H1 (cell line): ENCODE measurements around the gene BDKRB1. TPM values are rescaled to one million over a fixed set of nuclear protein-coding genes. Genes with fewer than 3 reads are reported as not detected.

Experiments used
- CTCF ChIA-PET: fragments of 300-600 bp; sonication (Branson Sonifier 250); formaldehyde crosslinking; loops from one replicate; lab custom pipeline; 2021; ENCODE audit not compliant: partially characterized antibody; lab: Charles Lee
- POLR2A ChIA-PET: fragments of 300-600 bp; sonication (Branson Sonifier 250); formaldehyde crosslinking; loops from one replicate; lab custom pipeline; 2021; ENCODE audit warnings: inconsistent platforms; ENCODE audit not compliant: partially characterized antibody; lab: Charles Lee
- DNase-seq, 2 experiments: peaks; one replicate each; pipeline versions ENCODE4 v3.0.0 to v3.0.0-alpha.2; 2010 to 2022; ENCODE audit warnings: low spot score in 2 of 2, low read depth in 1 of 2, mixed read lengths in 1 of 2
- FAIRE-seq: peaks from 2 replicates; lab custom pipeline; 2011; peaks lifted over from hg19 to GRCh38; lab: Jason Lieb, UNC
- H2AFZ ChIP-seq: 2 replicates; pipeline ENCODE4 v1.8.1; 2012; ENCODE audit warnings: low read length, inconsistent platforms
- H2AK5ac ChIP-seq: 2 replicates; pipeline ENCODE4 v1.6.1; 2013; ENCODE audit warnings: low read depth, low read length
- H2BK120ac ChIP-seq: replicated peaks from 2 replicates; pipeline ENCODE3; 2013; ENCODE audit warnings: low read depth, low read length, inconsistent platforms
- H2BK12ac ChIP-seq: 2 replicates; pipeline ENCODE4 v1.6.1; 2013; ENCODE audit warnings: low read depth, low read length
- H2BK15ac ChIP-seq: 2 replicates; pipeline ENCODE4 v1.6.1; 2013; ENCODE audit warnings: low read length
- H2BK20ac ChIP-seq: 2 replicates; pipeline ENCODE4 v1.6.1; 2013; ENCODE audit warnings: low read length
- H2BK5ac ChIP-seq: 2 replicates; pipeline ENCODE4 v1.6.1; 2013; ENCODE audit warnings: low read depth, low read length
- H3K14ac ChIP-seq: 2 replicates; pipeline ENCODE4 v1.6.1; 2013; ENCODE audit warnings: inconsistent platforms; ENCODE audit not compliant: insufficient read length
- H3K18ac ChIP-seq: 2 replicates; pipeline ENCODE4 v1.6.1; 2013; ENCODE audit warnings: low read length; ENCODE audit errors: extremely low read depth
- H3K23ac ChIP-seq: 2 replicates; pipeline ENCODE4 v1.6.1; 2013; ENCODE audit warnings: inconsistent platforms; ENCODE audit not compliant: insufficient read length
- H3K23me2 ChIP-seq: 2 replicates; pipeline ENCODE4 v1.6.1; 2013; ENCODE audit warnings: low read depth, low read length
- H3K27ac ChIP-seq: 2 replicates; pipeline ENCODE4 v1.6.1; 2011; ENCODE audit warnings: low read depth, low read length, inconsistent platforms
- H3K27me3 ChIP-seq, 4 experiments: replicated peaks in 1 of 4; 1 replicate in 1 of 4; 2 replicates in 3 of 4; pipeline versions ENCODE4 v1.6.1 to v1.8.1; 2011 to 2013; ENCODE audit warnings: low read length in 3 of 4, mild to moderate bottlenecking in 3 of 4, inconsistent platforms in 2 of 4, mixed read lengths in 2 of 4, moderate library complexity in 1 of 4; ENCODE audit not compliant: control insufficient read depth in 3 of 4, insufficient read depth in 3 of 4; ENCODE audit errors: extremely low read depth in 1 of 4
- H3K36me3 ChIP-seq, 4 experiments: 2 replicates each; pipeline versions ENCODE4 v1.6.1 to v1.8.1; 2011 to 2013; ENCODE audit warnings: mild to moderate bottlenecking in 4 of 4, low read length in 3 of 4, moderate library complexity in 2 of 4, control low read depth in 1 of 4, inconsistent platforms in 1 of 4; ENCODE audit not compliant: insufficient read depth in 4 of 4, control insufficient read depth in 2 of 4
- H3K4ac ChIP-seq: replicated peaks from 2 replicates; pipeline ENCODE3; 2013; ENCODE audit warnings: low read length, low read depth, mixed read lengths, inconsistent platforms; ENCODE audit not compliant: insufficient read length
- H3K4me1 ChIP-seq, 4 experiments: replicated peaks in 1 of 4; 1 replicate in 1 of 4; 2 replicates in 3 of 4; pipeline versions ENCODE4 v1.6.1 to v1.8.1; 2011 to 2013; ENCODE audit warnings: low read length in 3 of 4, inconsistent platforms in 2 of 4, mixed read lengths in 1 of 4; ENCODE audit not compliant: insufficient read depth in 4 of 4, control insufficient read depth in 3 of 4
- H3K4me2 ChIP-seq, 2 experiments: 2 replicates each; pipeline versions ENCODE4 v1.6.1 to v1.8.1; 2011 to 2013; ENCODE audit warnings: low read depth in 2 of 2, low read length in 2 of 2, control low read depth in 1 of 2, inconsistent platforms in 1 of 2, mild to moderate bottlenecking in 1 of 2; ENCODE audit not compliant: insufficient read depth in 1 of 2
- H3K4me3 ChIP-seq, 4 experiments: fragments of 200-600, 300-600 bp in 1 of 4; sonication (generic), shearing (Covaris generic), sonication (Bioruptor Twin) in 1 of 4; 2 replicates each; pipeline versions ENCODE4 v1.5.1 to v1.8.1; 2011 to 2016; ENCODE audit warnings: low read length in 4 of 4, low read depth in 3 of 4, control low read depth in 2 of 4, inconsistent platforms in 2 of 4, mild to moderate bottlenecking in 2 of 4, mixed read lengths in 1 of 4, moderate library complexity in 1 of 4; ENCODE audit not compliant: insufficient read depth in 2 of 4; ENCODE audit errors: extremely low read depth in 1 of 4
- H3K56ac ChIP-seq: replicated peaks from 2 replicates; pipeline ENCODE3; 2013; ENCODE audit warnings: low read depth, mild to moderate bottlenecking, mixed read lengths, low read length, inconsistent platforms; ENCODE audit not compliant: insufficient read length
- H3K79me1 ChIP-seq: 2 replicates; pipeline ENCODE4 v1.6.1; 2013; ENCODE audit warnings: low read depth, low read length, control low read depth
- H3K79me2 ChIP-seq, 2 experiments: 2 replicates each; pipeline versions ENCODE4 v1.6.1 to v1.8.1; 2012 to 2013; ENCODE audit warnings: low read length in 2 of 2, mild to moderate bottlenecking in 2 of 2, inconsistent platforms in 1 of 2; ENCODE audit not compliant: insufficient read depth in 2 of 2, control insufficient read depth in 1 of 2
- H3K9ac ChIP-seq, 4 experiments: replicated peaks in 1 of 4; 1 replicate in 1 of 4; 2 replicates in 3 of 4; pipeline versions ENCODE4 v1.6.1 to v1.8.1; 2011 to 2013; ENCODE audit warnings: low read depth in 3 of 4, low read length in 3 of 4, control low read depth in 2 of 4, mild to moderate bottlenecking in 2 of 4, moderate library complexity in 2 of 4, inconsistent platforms in 1 of 4; ENCODE audit errors: extremely low read depth in 1 of 4
- H3K9me3 ChIP-seq, 2 experiments: 2 replicates each; pipeline versions ENCODE4 v1.6.1 to v1.8.1; 2012 to 2013; ENCODE audit warnings: mild to moderate bottlenecking in 2 of 2, moderate library complexity in 2 of 2, control low read depth in 1 of 2, inconsistent platforms in 1 of 2, low read depth in 1 of 2, low read length in 1 of 2, mixed read lengths in 1 of 2; ENCODE audit not compliant: insufficient read depth in 2 of 2
- H4K20me1 ChIP-seq, 2 experiments: replicated peaks in 1 of 2; 2 replicates each; pipeline versions ENCODE3 to v1.8.1; 2011 to 2013; ENCODE audit warnings: inconsistent platforms in 2 of 2, low read length in 2 of 2, mild to moderate bottlenecking in 1 of 2; ENCODE audit not compliant: insufficient read depth in 2 of 2, control insufficient read depth in 1 of 2
- H4K5ac ChIP-seq: 2 replicates; pipeline ENCODE4 v1.6.1; 2013; ENCODE audit warnings: low read length, low read depth, mixed read lengths, inconsistent platforms; ENCODE audit not compliant: insufficient read length
- H4K8ac ChIP-seq: 2 replicates; pipeline ENCODE4 v1.8.0; 2013; ENCODE audit warnings: mild to moderate bottlenecking, moderate library complexity, low read length, inconsistent platforms; ENCODE audit not compliant: insufficient read depth; ENCODE audit errors: extremely low read depth
- H4K91ac ChIP-seq: replicated peaks from 2 replicates; pipeline ENCODE3; 2013; ENCODE audit warnings: low read length, mixed read lengths, inconsistent platforms; ENCODE audit not compliant: insufficient read length
- CHD1 ChIP-seq: IDR thresholded peaks from 2 replicates; pipeline ENCODE4 v1.6.1; 2012; ENCODE audit warnings: low read depth, low read length, improper control_type of control experiment
- CREB1 ChIP-seq: IDR thresholded peaks from 2 replicates; pipeline ENCODE4 v1.6.1; 2012; ENCODE audit warnings: inconsistent platforms
- HDAC6 ChIP-seq: IDR thresholded peaks from one replicate; pipeline ENCODE4 v1.7.1; 2012; ENCODE audit warnings: low read depth, mild to moderate bottlenecking, inconsistent platforms, low read length, moderate library complexity
- JUND ChIP-seq: IDR thresholded peaks from 2 replicates; pipeline ENCODE4 v1.6.1; 2011; ENCODE audit warnings: mild to moderate bottlenecking, improper control_type of control experiment, low read length
- NRF1 ChIP-seq: IDR thresholded peaks from 2 replicates; pipeline ENCODE4 v1.6.1; 2011; ENCODE audit warnings: mild to moderate bottlenecking, low read depth, low read length, improper control_type of control experiment
- RAD21 ChIP-seq, 2 experiments: IDR thresholded peaks in 1 of 2; conservative IDR thresholded peaks in 1 of 2; 2 replicates each; pipeline ENCODE4 v1.6.1; 2011; ENCODE audit warnings: low read depth in 2 of 2, low read length in 2 of 2, improper control_type of control experiment in 1 of 2, inconsistent platforms in 1 of 2, mild to moderate bottlenecking in 1 of 2, moderate library complexity in 1 of 2
- SIRT6 ChIP-seq: IDR thresholded peaks from one replicate; pipeline ENCODE4 v1.7.1; 2012; ENCODE audit warnings: low read length, inconsistent platforms
- SIX5 ChIP-seq: IDR thresholded peaks from 2 replicates; pipeline ENCODE4 v1.6.1; 2011; ENCODE audit warnings: mild to moderate bottlenecking, low read depth, low read length
- TCF12 ChIP-seq: IDR thresholded peaks from 2 replicates; pipeline ENCODE4 v1.6.1; 2011; ENCODE audit warnings: low read depth, mild to moderate bottlenecking, low read length
- WGBS, 2 experiments: shearing (Covaris generic) in 1 of 2; methylation state at CpG; one replicate each; pipeline versions ENCODE4 v1.1.6 to v1.1.7; 2013 to 2015; ENCODE audit warnings: low lambda C conversion rate in 2 of 2, mixed read lengths in 2 of 2, inconsistent platforms in 1 of 2, low coverage in 1 of 2, missing lambda C conversion rate in 1 of 2; ENCODE audit not compliant: insufficient replicate concordance in 2 of 2, insufficient coverage in 1 of 2, insufficient read length in 1 of 2; ENCODE audit errors: extremely low coverage in 1 of 2, missing lambda C conversion rate in 1 of 2; 5-methylcytosine and 5-hydroxymethylcytosine counted together
- polyA plus RNA-seq, 7 experiments: library from polyadenylated mRNA; depleted of rRNA in 3 of 7; stranded (reverse) in 5 of 7; unstranded in 2 of 7; fragments of >200 nt in 5 of 7; fragments of 200-250 nt in 2 of 7; gene quantifications; 1 replicate in 5 of 7; 2 replicates in 1 of 7; 4 replicates in 1 of 7; pipeline versions ENCODE4 v1.2.1 to v1.2.3, GENCODE V29; 2011 to 2013; ENCODE audit warnings: missing spikeins in 2 of 7, mixed read lengths in 2 of 7
- total RNA-seq: library from RNA; stranded (reverse); fragmentation: NEBNext Ultra II Directional; extraction: Animal tissue kit (Norgen Biotek cat#: 25700); gene quantifications from 2 replicates; pipeline ENCODE4 v1.2.1, GENCODE V29; 2021
- TF ChIP-seq, protein P1 (sequence below): IDR thresholded peaks from 2 replicates; pipeline ENCODE4 v1.6.1; 2011; ENCODE audit warnings: low read length, improper control_type of control experiment
- TF ChIP-seq, protein P2 (sequence below), 3 experiments: IDR thresholded peaks; 1 replicate in 2 of 3; 2 replicates in 1 of 3; pipeline versions ENCODE4 v1.5.1 to v1.6.1; 2011; ENCODE audit warnings: low read length in 3 of 3, mild to moderate bottlenecking in 3 of 3, inconsistent platforms in 2 of 3, low read depth in 1 of 3, moderate library complexity in 1 of 3; ENCODE audit not compliant: insufficient read depth in 1 of 3; ENCODE audit errors: control extremely low read depth in 1 of 3

The BDKRB1 gene
- total and polyA plus RNA-seq, 2 of the 8 experiments (the other 6 are each of a cell fraction or from before 2014, with no cell fraction given) = 0.27 TPM; not detected in 1

DNA sequence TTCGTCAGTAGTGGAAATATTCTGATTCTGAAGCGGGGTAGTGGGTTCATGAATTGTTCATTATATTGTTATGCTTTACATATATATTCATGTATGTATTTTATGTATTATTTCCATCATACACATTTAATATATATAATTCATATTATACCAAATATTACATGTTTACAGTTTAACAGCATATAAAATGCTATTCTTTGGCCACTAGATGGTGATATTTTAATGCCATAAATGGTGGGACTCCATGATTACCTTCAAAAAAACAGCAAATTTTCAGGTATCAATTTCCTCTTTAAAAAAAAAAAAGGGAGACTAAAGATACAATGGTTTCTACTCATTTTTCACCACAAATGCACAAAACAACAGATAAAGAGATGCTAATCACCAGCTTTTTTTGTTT is 41.0 kb downstream of the BDKRB1 start:
- no peak overlapping the region for H2BK12ac ChIP-seq
- H3K9me3 ChIP-seq = no peaks in the 10 kb centered on the region
- FAIRE-seq = no peak
- TF ChIP-seq HDAC6 = no peak
- no peak for TF ChIP-seq CREB1
- TF ChIP-seq TCF12 = no peak
- TF ChIP-seq NRF1 = no peak
- TF ChIP-seq JUND = no peak
- TF ChIP-seq, protein P1, sequence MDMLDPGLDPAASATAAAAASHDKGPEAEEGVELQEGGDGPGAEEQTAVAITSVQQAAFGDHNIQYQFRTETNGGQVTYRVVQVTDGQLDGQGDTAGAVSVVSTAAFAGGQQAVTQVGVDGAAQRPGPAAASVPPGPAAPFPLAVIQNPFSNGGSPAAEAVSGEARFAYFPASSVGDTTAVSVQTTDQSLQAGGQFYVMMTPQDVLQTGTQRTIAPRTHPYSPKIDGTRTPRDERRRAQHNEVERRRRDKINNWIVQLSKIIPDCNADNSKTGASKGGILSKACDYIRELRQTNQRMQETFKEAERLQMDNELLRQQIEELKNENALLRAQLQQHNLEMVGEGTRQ = no peak
- peak in 1 of 2 experiments; percentile 47; a peak in 3 of 4 replicates for TF ChIP-seq RAD21 (IDR thresholded peaks at IDR 0.05 in 1 of 2, conservative IDR thresholded peaks at IDR 0.05 in 1 of 2; ENCODE audit: low read depth in 2 of 2, low read length in 2 of 2)
- TF ChIP-seq SIX5 = no peak
- TF ChIP-seq SIRT6 = no peak
- TF ChIP-seq, protein P2, sequence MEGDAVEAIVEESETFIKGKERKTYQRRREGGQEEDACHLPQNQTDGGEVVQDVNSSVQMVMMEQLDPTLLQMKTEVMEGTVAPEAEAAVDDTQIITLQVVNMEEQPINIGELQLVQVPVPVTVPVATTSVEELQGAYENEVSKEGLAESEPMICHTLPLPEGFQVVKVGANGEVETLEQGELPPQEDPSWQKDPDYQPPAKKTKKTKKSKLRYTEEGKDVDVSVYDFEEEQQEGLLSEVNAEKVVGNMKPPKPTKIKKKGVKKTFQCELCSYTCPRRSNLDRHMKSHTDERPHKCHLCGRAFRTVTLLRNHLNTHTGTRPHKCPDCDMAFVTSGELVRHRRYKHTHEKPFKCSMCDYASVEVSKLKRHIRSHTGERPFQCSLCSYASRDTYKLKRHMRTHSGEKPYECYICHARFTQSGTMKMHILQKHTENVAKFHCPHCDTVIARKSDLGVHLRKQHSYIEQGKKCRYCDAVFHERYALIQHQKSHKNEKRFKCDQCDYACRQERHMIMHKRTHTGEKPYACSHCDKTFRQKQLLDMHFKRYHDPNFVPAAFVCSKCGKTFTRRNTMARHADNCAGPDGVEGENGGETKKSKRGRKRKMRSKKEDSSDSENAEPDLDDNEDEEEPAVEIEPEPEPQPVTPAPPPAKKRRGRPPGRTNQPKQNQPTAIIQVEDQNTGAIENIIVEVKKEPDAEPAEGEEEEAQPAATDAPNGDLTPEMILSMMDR (IDR thresholded peaks at IDR 0.05; ENCODE audit: control extremely low read depth in 1 of 3, insufficient read depth in 1 of 3, low read depth in 1 of 3, low read length in 3 of 3) = peak in 1 of 3 experiments; percentile 20; a peak in 2 of 4 replicates
- TF ChIP-seq CHD1 = no peak
- TF ChIP-seq, all 59 proteins: peak for 2
- no peak overlapping the region for H4K91ac ChIP-seq
- ChIA-PET CTCF (interaction anchor here (0.6 to 3.1 kb wide), 10 partner anchors 11 to 237 kb away, joined by 3 to 16 read pairs (median 4); no protein-coding TSS in a partner anchor), POLR2A (no interaction called here)
- no peak overlapping the region for H4K5ac ChIP-seq
- no peak overlapping the region for H3K14ac ChIP-seq
- no peaks in the 10 kb centered on the region for H3K79me1 ChIP-seq
- H3K4me1 ChIP-seq = no peaks in the 10 kb centered on the region
- no peak overlapping the region for H2BK15ac ChIP-seq
- H3K56ac ChIP-seq = no peak overlapping the region
- no peak overlapping the region for H3K23ac ChIP-seq
- H2BK20ac ChIP-seq = no peak overlapping the region
- no peak overlapping the region for H3K9ac ChIP-seq
- no peak overlapping the region for H2BK5ac ChIP-seq
- no peak overlapping the region for H3K4ac ChIP-seq
- no peak overlapping the region for H4K8ac ChIP-seq
- no peaks in the 10 kb centered on the region for H3K27me3 ChIP-seq
- H3K23me2 ChIP-seq = no peaks in the 10 kb centered on the region; the same call in 1 of the 2 replicates
- H3K4me3 ChIP-seq = no peak overlapping the region
- H3K18ac ChIP-seq = no peak overlapping the region
- no peak for DNase-seq
- no peak overlapping the region for H3K27ac ChIP-seq
- 95% methylated on average over 2 of the region's 2 CpGs; no CpG with 5 or more reads in 1 of the 2 experiments for WGBS, 2 experiments
- H4K20me1 ChIP-seq = no peaks in the 10 kb centered on the region
- H2AK5ac ChIP-seq = no peak overlapping the region
- H3K36me3 ChIP-seq = peaks cover 0 to 4% (median 0%) of the 10 kb centered on the region in 4 experiments; a peak in 2 of 8 replicates
- no peaks in the 10 kb centered on the region for H3K79me2 ChIP-seq
- H2AFZ ChIP-seq = no peak overlapping the region
- no peak overlapping the region for H2BK120ac ChIP-seq
- H3K4me2 ChIP-seq = no peak overlapping the region
